Measurements from ENCODE around the gene KANSL2.
"Not testable (repeated sequence)": the region's sequence is repeated elsewhere in the genome, so short reads cannot be mapped to it uniquely, and the experiment has no call there.

KANSL2 gene, protein sequence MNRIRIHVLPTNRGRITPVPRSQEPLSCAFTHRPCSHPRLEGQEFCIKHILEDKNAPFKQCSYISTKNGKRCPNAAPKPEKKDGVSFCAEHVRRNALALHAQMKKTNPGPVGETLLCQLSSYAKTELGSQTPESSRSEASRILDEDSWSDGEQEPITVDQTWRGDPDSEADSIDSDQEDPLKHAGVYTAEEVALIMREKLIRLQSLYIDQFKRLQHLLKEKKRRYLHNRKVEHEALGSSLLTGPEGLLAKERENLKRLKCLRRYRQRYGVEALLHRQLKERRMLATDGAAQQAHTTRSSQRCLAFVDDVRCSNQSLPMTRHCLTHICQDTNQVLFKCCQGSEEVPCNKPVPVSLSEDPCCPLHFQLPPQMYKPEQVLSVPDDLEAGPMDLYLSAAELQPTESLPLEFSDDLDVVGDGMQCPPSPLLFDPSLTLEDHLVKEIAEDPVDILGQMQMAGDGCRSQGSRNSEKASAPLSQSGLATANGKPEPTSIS

DNA sequence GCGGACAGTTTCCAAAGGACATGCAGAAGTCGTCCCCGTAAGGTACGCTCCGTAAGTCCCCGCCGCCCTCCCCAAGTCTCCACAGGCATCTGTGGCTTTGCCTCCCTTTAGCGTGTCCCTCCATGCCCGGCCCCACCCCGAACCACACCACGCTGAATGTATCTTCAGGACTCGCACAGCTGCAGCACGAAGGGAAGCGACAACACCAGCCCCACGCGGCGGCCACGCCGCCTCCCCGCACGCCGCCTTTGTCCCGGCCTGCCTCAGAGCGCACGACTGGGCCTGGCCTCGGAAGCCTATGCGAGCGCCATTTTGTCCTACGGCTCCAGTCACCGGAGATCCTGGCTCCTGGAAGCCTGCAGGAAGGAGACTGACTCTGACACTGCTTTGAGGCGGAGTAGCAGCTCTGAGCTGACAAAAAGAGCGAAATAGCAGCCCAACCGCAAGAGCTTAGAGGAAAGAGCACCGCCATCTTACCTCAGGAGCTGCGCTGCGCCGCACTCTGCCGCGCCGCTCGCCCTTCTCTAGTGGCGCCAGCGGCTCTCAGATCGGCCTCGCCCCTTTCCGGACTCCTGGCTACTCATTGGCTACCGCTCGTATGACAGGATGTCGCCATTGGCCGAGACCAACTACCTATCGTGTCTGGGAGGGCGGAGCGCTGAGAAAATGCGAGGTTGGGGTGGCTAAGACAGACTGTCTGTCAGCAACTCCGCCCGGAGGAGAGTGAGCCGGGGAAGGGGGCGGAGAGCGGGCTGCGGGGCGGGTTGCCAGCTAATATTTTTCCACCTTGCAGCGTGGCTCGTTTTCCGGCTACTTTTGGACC is at the start of gene KANSL2:
KANSL2 (minus strand) TSS at position 529 of the 823 bp plus-strand sequence. CDS start 606 bp downstream, outside the sequence.
- H4K20me1 ChIP-seq (ENCODE audit: low read depth, low read length) = peaks cover 8% of the 10 kb centered on the region; the same call in 1 of the 2 replicates
- H2AFZ ChIP-seq (ENCODE audit: low read depth, low read length, severe bottlenecking) = peak within 1 kb of the TSS; percentile 77
- no peaks in the 10 kb centered on the region for H3K9me3 ChIP-seq (ENCODE audit: insufficient read depth, low read length)
- H3K4me2 ChIP-seq (ENCODE audit: low read depth, low read length, poor library complexity, severe bottlenecking) = peak within 1 kb of the TSS; percentile 84
- 0 out of 2 replicates have a peak, but pooled peaks cover 4% of the 10 kb centered on the region for H3F3A ChIP-seq (ENCODE audit: insufficient read depth)
- H3K9ac ChIP-seq (ENCODE audit: low read length) = peak within 1 kb of the TSS; percentile 91
- peaks cover 50% of the 10 kb centered on the region for H3K79me2 ChIP-seq (ENCODE audit: insufficient read depth, low read length)
- no peak for TF ChIP-seq EZH2phosphoT487 (conservative IDR thresholded peaks at IDR 0.05; ENCODE audit: low read length)
- TF ChIP-seq, protein P1, sequence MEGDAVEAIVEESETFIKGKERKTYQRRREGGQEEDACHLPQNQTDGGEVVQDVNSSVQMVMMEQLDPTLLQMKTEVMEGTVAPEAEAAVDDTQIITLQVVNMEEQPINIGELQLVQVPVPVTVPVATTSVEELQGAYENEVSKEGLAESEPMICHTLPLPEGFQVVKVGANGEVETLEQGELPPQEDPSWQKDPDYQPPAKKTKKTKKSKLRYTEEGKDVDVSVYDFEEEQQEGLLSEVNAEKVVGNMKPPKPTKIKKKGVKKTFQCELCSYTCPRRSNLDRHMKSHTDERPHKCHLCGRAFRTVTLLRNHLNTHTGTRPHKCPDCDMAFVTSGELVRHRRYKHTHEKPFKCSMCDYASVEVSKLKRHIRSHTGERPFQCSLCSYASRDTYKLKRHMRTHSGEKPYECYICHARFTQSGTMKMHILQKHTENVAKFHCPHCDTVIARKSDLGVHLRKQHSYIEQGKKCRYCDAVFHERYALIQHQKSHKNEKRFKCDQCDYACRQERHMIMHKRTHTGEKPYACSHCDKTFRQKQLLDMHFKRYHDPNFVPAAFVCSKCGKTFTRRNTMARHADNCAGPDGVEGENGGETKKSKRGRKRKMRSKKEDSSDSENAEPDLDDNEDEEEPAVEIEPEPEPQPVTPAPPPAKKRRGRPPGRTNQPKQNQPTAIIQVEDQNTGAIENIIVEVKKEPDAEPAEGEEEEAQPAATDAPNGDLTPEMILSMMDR (IDR thresholded peaks at IDR 0.05; ENCODE audit: insufficient read depth, low read length, poor library complexity, severe bottlenecking) = no peak
- H3K27me3 ChIP-seq (ENCODE audit: low read length) = no peaks in the 10 kb centered on the region
- peak within 1 kb of the TSS; percentile 88 for H3K4me3 ChIP-seq (ENCODE audit: insufficient read depth, low read length, poor library complexity, severe bottlenecking)
- peaks cover 24% of the 10 kb centered on the region for H3K36me3 ChIP-seq (ENCODE audit: low read length)
- peak within 1 kb of the TSS; percentile 63 for H3K27ac ChIP-seq (ENCODE audit: low read depth, low read length)
- no peaks in the 10 kb centered on the region for H3K9me2 ChIP-seq (replicated peaks; ENCODE audit: insufficient read depth, low read length)

DNA sequence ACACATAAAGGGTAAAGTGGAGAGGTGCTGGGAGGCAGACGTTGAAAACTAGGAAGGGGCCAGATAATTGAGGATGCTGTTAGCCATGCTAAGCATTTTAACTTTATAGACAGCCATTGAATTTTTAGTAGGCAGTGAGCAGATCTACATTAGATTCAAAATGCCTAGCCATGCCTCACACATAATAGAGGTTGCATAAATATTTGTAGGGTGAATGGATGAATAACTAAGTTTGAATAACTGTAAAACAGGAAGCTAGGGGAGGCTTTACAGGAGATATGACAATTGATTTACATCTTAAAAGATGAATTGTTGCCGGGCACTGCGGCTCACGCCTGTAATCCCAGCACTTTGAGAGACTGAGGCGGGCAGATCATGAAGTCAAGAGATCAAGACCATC is 46.8 kb upstream of the KANSL2 start:
- H3K4me3 ChIP-seq (ENCODE audit: insufficient read depth, low read length, poor library complexity, severe bottlenecking) = no peak overlapping the region
- no peaks in the 10 kb centered on the region for H3K27me3 ChIP-seq (ENCODE audit: low read length)
- H3K9me2 ChIP-seq (replicated peaks; ENCODE audit: insufficient read depth, low read length) = no peaks in the 10 kb centered on the region
- H3F3A ChIP-seq (ENCODE audit: insufficient read depth) = no peaks in the 10 kb centered on the region
- no peak overlapping the region for H3K4me2 ChIP-seq (ENCODE audit: low read depth, low read length, poor library complexity, severe bottlenecking)
- no peaks in the 10 kb centered on the region for H3K9me3 ChIP-seq (ENCODE audit: insufficient read depth, low read length)
- H3K9ac ChIP-seq (ENCODE audit: low read length) = no peak overlapping the region
- no peaks in the 10 kb centered on the region for H3K36me3 ChIP-seq (ENCODE audit: low read length)
- no peaks in the 10 kb centered on the region for H4K20me1 ChIP-seq (ENCODE audit: low read depth, low read length)
- no peak for TF ChIP-seq EZH2phosphoT487 (conservative IDR thresholded peaks at IDR 0.05; ENCODE audit: low read length)
- TF ChIP-seq, protein P1 (IDR thresholded peaks at IDR 0.05; ENCODE audit: insufficient read depth, low read length, poor library complexity, severe bottlenecking) = no peak
- no peak overlapping the region for H2AFZ ChIP-seq (ENCODE audit: low read depth, low read length, severe bottlenecking)
- H3K79me2 ChIP-seq (ENCODE audit: insufficient read depth, low read length) = no peaks in the 10 kb centered on the region
- no peak overlapping the region for H3K27ac ChIP-seq (ENCODE audit: low read depth, low read length)

DNA sequence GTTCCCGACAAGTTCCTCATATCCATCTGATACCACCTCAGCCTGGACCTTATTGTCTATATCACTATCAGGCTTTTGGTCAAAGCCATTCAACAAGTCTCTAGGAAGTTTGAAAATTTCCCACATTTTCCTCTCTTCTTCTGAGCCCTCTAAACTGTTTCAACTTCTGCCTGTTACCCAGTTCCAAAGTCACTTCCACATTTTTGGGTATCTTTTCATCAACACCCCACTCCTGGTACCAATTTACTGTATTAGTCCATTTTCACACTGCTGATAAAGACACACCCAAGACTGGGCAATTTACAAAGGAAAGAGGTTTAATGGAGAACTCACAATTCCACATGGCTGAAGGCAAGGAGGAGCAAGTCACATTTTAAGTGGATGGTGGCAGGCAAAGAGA is 38.7 kb upstream of the KANSL2 start:
- not testable (repeated sequence) for H3F3A ChIP-seq (ENCODE audit: insufficient read depth); H3K4me3 ChIP-seq (ENCODE audit: insufficient read depth, low read length, poor library complexity, severe bottlenecking); H3K4me2 ChIP-seq (ENCODE audit: low read depth, low read length, poor library complexity, severe bottlenecking); H3K9me2 ChIP-seq (replicated peaks; ENCODE audit: insufficient read depth, low read length); H3K27ac ChIP-seq (ENCODE audit: low read depth, low read length); H3K9me3 ChIP-seq (ENCODE audit: insufficient read depth, low read length); H3K79me2 ChIP-seq (ENCODE audit: insufficient read depth, low read length); H3K27me3 ChIP-seq (ENCODE audit: low read length); H4K20me1 ChIP-seq (ENCODE audit: low read depth, low read length); H2AFZ ChIP-seq (ENCODE audit: low read depth, low read length, severe bottlenecking); H3K9ac ChIP-seq (ENCODE audit: low read length); H3K36me3 ChIP-seq (ENCODE audit: low read length)

- H3K79me2 ChIP-seq (ENCODE audit: insufficient read depth, low read length) = peaks cover 13% of the 10 kb centered on the region
- not testable (repeated sequence) for H3K36me3 ChIP-seq (ENCODE audit: low read length); H3K4me3 ChIP-seq (ENCODE audit: insufficient read depth, low read length, poor library complexity, severe bottlenecking)
Observed at GRCh38 chr12:48720171-48720570, 38.1 kb upstream of the KANSL2 start.

DNA sequence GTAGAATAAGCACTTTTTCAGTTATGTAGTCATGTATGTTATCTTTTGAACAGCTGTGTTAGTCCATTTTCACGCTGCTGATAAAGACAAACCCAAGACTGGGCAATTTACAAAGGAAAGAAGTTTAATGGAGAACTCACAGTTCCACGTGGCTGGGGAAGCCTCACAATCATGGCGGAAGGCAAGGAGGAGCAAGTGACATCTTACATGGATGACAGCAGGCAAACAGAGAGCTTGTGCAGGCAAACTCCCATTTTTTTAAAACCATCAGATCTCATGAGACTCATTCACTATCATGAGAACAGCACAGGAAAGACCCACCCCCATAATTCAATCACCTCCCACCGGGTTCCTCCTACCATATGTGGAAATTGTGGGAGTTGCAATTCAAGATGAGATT is 37.0 kb upstream of the KANSL2 start:
- not testable (repeated sequence) for H3K9me2 ChIP-seq (replicated peaks; ENCODE audit: insufficient read depth, low read length); H3K4me3 ChIP-seq (ENCODE audit: insufficient read depth, low read length, poor library complexity, severe bottlenecking); H3K36me3 ChIP-seq (ENCODE audit: low read length); H4K20me1 ChIP-seq (ENCODE audit: low read depth, low read length); H2AFZ ChIP-seq (ENCODE audit: low read depth, low read length, severe bottlenecking); H3K27me3 ChIP-seq (ENCODE audit: low read length); H3K9ac ChIP-seq (ENCODE audit: low read length); H3K9me3 ChIP-seq (ENCODE audit: insufficient read depth, low read length); H3F3A ChIP-seq (ENCODE audit: insufficient read depth); H3K27ac ChIP-seq (ENCODE audit: low read depth, low read length); H3K4me2 ChIP-seq (ENCODE audit: low read depth, low read length, poor library complexity, severe bottlenecking)
- peaks cover 25% of the 10 kb centered on the region for H3K79me2 ChIP-seq (ENCODE audit: insufficient read depth, low read length)

More at GRCh38 chr12:48720171-48720570, 38.1 kb upstream of the KANSL2 start:
- H3F3A ChIP-seq (ENCODE audit: insufficient read depth); H3K27ac ChIP-seq (ENCODE audit: low read depth, low read length); H3K9me2 ChIP-seq (replicated peaks; ENCODE audit: insufficient read depth, low read length); H3K27me3 ChIP-seq (ENCODE audit: low read length); H3K9me3 ChIP-seq (ENCODE audit: insufficient read depth, low read length); H4K20me1 ChIP-seq (ENCODE audit: low read depth, low read length); H3K4me2 ChIP-seq (ENCODE audit: low read depth, low read length, poor library complexity, severe bottlenecking); H3K9ac ChIP-seq (ENCODE audit: low read length); H2AFZ ChIP-seq (ENCODE audit: low read depth, low read length, severe bottlenecking): not testable (repeated sequence)
